Occipital lobe (tissue), 2 donors: ENCODE data around the gene SH2D4B. TPM values are rescaled to one million over a fixed set of nuclear protein-coding genes. Genes with fewer than 3 reads are reported as not detected.
"Not testable (repeated sequence)": the region's sequence is repeated elsewhere in the genome, so short reads cannot be mapped to it uniquely, and the experiment has no call there.

Source experiments
- DNase-seq: peaks from one replicate; lab custom pipeline; 2025; lab: John Stamatoyannopoulos, UW
- total RNA-seq: library from RNA; depleted of rRNA; stranded (reverse); fragments of >200 nt; gene quantifications from one replicate; pipeline ENCODE4 v1.2.3, GENCODE V29; 2014

The SH2D4B gene
- total RNA-seq, 1 donor from 2014 or later: 1.4 TPM

DNA sequence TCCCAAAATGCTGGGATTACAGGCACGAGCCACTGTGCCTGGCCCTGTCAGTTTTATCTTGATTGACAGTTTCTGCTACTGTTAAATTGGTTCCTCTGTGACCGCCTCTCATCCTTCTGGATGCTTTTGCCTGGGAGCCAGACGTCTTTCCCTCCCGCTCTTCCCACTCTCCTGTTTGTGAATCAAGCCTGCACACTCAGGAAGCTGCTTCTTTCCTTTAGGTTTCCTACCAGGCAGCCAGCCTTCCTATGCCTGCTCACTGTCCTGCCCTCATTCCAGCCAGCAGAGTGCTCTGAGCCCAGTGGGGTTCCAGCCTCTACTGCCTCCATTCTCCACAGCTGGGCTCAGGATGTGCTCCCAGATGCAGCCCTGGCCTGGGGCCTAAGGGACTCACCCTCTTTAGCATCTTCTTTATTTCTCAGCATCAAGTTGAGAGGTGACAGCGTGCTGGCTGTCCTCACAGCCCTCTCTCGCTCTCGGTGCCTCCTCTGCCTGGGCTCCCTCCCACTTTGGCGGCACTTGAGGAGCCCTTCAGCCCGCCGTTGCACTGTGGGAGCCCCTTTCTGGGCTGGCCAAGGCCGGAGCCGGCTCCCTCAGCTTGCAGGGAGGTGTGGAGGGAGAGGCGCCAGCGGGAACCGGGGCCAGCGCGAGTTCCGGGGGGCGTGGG, 5.1 kb downstream of the SH2D4B start:
- DNase-seq: no peak

DNA sequence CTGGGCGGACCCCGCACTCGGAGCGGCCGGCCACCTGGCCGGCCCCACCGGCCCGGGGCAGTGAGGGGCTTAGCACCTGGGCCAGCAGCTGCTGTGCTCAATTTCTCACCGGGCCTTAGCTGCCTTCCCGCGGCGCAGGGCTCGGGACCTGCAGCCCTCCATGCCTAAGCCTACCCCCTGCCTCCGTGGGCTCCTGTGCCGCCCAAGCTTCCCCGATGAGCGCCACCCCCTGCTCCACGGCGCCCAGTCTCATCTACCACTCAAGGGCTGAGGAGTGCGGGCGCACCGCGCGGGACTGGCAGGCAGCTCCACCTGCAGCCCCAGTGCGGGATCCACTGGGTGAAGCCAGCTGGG, 5.6 kb downstream of the SH2D4B start:
- not testable (repeated sequence) for DNase-seq

DNA sequence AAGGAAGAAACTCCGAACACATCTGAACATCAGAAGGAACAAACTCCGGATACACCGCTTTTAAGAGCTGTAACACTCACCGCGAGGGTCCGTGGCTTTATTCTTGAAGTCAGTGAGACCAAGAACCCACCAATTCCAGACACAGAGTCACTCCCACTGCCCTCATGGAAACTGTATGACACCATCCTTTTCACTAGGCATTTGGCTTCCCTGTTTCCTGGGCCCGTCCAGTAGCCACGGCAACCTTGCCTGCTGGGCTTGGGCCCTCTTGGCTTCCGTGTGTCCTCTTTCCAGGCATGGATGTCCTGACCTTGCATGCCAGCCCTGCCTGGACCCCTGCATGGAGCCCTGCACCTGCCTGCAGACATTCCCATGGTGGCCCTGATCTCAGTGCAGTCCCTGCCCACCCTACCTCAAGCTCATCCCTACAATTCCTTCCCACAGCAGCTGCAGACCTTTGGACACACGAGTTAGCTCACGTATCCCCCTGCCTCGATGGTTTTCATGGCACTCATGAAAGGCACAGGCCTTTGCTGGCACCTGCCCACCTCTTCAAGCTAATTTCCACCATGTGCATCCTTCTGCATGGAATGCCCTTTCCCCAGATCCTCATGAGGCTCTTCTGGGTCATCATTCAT, 6.7 kb downstream of the SH2D4B start:
- DNase-seq: no peak

DNA sequence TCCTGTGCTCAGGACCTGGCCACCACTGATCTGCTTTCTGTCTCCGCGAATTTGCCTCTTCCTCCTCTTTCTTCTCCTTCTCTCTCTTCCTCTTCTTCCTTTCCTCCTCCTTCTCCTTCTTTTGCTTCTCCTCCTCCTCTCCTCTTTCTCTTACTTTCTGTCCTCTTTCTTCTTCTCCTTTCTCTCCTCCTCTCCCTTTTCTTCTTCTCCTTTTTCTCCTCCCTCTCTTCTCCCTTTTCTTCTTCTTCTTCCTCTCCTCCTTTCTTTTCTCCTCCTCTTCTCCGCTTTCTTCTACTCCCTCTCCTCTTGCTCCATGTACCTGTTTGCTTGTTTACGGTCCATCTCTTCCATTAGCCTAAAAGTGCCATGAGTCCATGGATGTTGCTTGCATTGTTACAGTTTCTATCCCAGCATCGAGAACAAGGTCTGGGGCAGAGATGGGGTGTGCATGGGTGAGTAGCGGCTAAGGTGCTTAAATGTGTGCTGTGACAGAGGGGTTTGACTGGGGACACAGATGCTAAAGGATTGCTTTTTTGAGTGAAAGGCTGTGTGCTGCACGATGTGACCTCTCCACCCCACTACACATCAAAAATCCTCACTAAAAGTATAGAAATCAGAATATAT, 7.7 kb downstream of the SH2D4B start:
- no peak for DNase-seq

DNA sequence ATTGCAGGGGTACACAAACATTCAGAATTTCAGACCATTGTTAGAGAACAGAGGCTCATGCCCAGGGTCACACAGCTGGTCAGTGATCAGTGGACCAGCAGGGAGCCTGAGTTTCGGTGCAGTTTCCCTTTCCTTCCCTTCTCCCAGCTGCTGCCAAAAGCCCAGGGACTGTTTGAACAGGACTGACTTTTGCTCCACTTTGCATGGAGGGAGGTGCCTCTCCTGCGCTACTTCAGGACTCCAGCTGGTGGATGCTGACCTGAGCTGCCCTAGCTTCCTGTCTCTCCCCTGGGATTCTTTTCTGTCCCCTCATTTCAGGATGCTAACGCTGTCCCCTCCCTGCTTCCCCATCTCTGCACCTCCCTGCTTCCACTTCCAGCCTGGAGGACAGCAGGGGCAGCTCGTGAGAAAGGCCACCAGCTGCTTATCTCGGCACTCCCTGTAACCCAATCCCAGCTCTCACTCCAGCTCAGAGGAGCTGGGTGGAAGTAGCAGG, 14.5 kb downstream of the SH2D4B start:
- no peak for DNase-seq

DNA sequence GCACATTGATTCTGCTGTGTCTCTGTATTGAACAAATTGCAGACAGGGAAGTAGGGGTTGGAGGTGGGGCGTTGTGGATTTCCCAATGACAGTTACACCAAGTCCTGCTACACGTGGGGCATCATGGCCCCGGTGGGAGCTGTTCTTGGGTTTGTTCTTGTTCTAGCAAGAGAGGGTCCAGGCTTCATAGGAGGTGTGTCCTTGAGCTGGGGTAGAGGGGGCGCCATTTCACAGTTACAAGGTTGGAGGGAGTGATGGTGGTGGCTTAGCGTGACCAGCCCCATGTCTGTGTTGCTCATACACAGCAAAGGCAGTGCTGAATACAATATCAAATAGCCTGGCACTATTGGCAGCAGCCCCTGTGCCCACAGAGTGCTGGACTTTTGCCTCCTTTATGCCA, 15.7 kb downstream of the SH2D4B start:
- DNase-seq: no peak

DNA sequence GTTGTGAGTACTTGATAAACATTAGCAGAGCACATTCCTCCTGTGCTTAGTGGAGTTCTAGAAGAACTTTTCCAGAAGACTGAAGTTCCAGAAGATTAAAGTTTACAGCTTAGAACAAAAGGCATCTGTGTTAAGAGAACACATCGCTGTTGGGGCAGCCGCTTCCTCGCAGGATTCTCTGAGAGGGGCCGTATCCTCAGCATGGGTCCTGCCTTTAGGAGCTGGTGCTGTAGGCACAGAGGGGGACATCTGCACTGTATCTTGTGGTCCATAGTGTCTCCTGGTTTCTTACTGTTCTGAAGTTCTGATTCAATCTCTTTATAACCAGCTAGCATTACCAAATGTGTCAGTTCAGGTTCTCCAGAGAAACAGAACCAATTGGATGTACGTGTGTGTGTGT, 16.3 kb downstream of the SH2D4B start:
- no peak for DNase-seq

DNA sequence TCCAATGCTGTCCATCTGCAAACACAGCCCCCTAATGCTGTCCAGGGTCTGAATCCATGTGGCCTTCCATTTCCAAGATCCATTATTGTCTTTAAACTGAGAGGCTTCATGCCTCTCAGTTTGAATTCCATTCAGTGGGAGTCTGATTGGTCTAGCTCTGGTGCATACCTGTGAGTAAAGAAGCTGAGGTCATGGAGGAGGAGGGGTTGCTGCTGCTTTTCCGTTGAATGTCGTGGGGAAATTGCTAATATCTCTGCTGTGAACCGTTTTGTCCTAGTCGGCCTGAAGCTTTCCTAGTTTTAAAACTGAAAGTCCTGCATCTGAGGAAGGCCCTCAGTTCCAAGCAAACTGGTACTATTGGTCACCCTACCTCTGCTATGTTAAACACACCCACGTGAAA, 17.7 kb downstream of the SH2D4B start:
- DNase-seq: no peak

DNA sequence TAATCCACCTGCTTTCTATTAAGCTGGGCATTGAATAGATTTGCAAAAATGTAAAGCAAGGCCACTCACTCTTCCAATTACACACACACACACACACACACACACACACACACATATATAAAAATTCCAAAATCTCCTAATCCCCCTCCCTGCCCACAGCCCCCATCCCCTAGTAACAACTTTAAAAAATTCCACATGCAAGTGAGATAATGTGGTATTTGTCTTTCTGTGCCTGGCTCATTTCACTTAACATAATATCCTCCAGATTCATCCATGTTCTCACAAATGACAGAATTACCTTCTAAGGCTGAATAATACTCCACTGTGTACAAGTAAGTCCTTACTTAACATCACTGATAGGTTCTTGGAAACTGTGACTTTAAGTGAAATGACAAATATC, 24.2 kb downstream of the SH2D4B start:
- DNase-seq: no peak

DNA sequence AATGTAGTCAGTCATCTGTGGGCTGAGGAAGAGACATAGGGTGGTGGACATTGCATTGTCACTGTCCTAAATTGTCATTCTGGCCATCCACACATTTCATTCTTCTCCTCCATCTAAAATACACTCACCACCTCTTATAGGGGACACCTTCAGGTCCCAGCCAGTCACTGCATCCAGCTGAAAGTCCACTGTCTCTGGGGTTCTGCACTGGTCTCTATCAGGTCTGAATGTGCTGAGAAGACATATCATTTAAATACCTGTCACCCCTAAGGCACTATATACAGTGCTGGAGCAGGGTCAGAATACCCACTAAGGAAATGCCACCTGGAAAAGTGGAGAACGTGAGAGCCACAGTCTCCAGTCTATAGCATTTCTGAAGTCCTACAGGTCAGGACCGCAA, 29.6 kb downstream of the SH2D4B start:
- DNase-seq: no peak

DNA sequence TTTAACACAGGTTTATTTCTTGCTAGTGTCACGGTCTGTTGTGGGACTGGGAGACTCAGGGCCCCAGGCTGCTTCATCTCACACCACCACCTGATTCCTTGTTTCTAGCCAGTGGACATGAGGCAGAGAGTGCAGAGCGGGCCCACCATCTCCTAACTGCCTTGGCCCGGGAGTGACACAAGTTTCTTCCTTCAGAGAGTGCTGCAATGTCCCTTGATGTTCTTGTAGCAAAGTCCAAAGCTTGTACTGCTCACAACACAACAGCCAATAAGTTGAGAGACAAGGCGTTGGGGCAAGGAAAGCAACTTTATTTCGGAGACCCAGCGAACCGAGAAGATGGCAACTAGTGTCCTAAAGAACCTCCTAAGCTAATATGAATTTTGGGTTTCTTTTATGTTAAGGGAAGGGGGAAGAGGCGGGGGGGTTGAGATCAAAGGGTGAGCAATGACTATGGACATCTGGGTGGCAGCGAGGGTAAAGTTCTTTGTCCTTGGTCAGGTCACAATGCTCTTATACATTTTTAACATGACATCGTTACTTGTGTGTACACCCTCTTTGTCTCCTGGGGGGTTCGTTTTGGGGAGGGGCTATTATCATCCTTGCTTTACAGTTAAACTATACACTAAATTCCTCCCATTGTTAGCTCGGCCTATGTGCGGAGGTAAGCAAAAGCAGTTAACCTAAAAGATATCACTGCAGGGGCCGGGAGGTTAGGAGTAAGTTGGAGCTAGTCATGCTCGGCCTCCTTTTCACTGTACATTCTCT, 31.6 kb downstream of the SH2D4B start:
- no peak for DNase-seq

DNA sequence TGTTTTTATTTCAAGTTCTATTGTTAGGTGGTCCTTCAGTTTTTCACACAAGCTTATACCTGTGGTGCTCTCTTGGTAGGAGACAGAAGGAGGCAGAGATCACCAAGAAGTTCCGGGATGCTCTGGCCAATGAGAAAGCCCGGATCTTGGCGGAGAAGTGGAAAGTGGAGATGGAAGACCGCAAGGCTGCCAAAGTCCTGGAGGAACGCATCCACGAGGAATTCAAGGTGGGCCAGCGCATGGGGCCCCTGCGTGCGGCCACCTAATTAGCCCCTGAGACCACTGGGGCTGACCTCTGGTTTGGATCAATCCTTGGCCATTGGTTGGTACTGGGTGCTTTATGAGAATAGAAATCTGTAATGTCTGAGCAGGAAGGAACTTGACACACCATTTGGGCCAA, 33.6 kb downstream of the SH2D4B start:
- DNase-seq: no peak

DNA sequence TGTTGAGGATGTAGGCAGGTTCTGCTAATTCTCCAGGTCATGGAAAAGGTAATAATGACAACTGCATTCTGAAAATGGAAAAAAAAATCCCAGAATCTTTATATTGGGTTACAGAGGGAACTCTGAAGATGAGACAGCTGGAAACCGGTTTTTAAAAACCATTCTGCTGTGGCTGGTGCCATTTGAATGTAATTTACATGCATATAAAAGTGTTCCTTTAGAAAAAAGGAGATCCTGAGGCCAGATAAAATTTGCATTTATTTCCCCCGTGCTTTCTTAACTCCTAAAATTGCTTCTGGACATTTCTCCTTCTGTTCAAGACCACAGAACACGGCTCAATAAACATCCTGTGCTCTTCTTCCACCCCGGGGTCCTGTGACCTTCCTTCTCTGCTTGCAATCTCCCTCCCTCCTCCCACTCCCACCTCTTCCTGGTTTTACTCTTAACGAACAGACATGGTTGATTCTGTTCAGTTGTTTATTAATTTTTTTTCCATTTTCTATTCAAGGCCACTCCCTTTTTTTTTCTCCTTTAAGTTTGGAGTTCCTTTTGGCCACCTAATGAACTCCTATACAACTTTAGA, 41.6 kb downstream of the SH2D4B start:
- DNase-seq: no peak

DNA sequence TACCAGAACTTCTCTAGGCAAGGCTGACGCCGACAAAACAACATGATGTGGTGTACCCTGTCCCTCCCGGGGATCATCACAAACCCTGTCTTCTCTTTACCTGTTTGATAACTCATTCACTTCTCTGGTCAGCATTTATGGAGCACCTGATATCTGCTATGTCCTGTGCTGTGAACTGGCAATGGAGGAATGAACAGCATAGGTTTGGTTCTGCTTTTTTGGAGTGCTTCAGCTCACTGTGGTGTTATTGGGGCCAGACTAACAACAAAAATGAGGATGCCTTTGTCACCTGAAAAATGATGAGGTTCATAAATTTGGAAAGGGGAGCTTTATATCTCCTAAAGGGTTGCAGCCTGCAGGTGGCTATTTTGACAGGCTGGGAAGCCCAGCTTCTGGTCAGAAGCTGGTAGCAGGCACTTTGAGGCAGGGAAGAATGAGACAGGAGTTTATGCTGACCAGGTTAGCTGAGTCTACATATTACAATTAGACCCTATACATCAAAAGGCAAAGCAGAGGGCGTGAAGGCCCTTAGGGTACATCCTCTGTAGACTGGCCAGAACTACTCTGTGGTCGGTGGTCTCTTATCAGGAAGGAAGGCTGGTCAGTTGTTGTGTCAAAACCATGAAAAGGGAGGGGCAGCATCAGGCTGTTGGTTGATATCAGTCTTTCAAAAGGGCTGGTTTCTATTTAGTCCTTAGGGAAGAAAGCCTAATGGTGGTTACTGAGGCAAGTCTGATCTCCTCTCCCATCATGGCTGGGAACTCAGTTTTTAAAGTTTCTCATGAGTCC, 42.3 kb downstream of the SH2D4B start:
- DNase-seq: no peak

DNA sequence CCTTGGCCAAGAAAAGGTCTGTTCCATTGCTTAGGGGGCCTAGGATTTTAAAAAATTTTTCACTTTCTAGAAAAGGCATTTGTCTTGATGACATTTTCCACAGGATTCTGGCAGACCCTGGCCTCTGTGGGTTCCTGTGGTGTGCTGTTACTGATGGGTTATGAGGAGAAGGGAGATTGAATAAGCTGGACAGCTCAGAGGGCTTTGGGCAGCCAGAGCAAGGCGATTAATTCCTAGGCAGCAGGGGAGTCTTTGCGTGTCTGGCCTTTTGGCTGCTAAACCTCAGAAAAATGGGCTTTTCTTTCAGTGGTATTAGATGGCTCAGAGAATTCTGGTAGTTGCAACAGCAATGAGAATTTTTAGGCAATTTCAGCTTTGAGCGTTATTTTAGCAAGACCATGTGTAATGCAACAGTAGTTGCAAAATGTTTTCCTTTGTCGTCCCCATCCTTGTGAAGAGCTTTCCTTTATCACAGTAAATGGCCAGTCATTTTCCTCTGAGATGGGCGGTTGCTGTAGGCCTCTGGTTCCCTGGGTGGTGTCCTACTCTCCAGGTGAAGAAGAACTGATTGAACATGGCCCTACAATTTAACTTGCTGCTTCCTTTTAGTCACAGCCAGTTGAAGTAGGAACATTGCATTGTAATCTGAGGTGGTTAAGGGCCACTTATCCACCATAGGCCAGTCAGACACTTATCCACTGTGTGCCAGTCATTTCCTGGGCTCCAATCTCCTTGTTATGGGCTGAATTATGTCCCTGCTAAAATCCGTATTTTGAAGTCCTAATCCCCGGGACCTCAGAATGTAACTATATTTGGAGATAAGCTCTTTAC, 43.2 kb downstream of the SH2D4B start:
- no peak for DNase-seq

DNA sequence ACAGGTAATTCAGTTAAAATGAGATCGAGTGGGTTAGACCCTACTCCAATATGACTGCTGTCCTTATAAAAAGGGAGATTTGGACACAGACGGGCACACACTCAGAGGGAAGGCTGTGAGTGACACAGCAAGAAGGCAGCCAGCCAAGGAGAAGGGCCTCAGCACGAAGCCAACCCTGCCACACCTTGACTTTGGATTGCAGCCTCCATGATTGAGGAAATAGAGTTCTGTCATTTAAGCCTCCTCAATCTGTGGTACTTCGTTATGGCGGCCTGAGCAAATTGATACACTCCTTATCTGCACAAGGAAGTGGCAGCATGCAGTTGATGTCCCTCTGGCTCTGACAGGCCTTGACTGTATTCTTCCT, 43.8 kb downstream of the SH2D4B start:
- no peak for DNase-seq

DNA sequence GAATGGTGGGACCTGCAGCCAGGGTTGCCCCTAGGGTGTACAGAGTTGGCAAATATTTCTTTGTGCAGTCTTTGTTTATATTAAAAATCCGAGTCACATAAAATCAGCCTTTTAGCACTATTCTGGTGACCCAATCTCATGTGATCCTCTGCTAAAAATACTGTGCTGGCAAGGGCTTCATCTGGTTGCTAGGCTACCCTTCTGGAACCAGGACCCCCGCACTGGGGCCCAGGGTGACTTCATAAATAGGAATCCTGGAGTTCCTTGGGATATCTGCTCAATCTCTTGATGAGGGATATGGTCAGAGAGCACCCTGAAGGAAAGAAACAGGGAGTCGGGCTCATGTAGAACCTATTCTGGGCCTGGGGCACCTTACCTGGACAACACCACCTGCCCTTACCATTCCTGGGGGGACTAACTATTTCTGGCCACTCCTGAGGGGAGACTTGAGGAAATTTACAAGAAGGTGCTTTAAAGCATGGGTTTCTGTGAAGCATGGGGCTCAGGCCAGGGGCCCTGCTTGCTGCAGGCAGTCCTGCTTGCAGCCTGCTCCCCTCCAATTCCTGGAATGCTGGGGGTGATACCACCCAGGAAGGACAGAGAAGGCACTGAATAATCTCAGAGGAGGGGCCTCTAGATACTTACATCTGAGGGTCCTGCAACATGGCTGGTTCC, 44.7 kb downstream of the SH2D4B start:
- DNase-seq: no peak

DNA sequence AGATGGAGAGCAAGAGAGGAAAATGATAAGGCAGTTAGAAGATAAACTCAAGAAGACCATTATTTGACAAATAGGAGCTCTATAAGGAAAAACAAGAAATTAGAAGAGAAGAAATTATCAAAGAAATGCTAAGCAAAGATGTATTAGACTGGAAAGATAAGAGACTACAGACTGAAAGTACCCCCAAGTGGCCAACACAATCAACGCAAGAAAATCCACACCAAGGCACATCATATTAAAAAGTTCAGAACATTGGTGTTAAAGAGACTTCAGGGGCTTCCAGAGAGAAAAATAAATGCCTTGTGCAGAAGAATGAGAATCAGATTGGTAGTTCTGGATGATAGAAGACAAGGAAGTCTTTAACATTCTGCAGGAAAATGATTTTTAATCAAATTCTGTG, 46.0 kb downstream of the SH2D4B start:
- no peak for DNase-seq

DNA sequence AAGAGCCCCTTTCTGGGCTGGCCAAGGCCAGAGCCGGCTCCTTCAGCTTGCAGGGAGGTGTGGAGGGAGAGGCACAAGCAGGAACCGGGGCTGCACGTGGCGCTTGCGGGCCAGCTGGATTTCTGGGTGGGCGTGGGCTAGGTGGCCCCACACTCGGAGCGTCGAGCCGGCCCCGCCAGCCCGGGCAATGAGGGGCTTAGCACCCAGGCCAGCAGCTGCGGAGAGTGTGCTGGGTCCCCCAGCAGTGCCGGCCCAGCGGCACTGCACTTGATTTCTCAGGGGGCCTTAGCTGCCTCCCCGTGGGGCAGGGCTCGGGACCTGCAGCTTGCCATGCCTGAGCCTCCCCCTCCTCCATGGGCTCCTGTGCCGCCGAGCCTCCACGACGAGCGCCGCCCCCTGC, 48.1 kb downstream of the SH2D4B start:
- DNase-seq: no peak

DNA sequence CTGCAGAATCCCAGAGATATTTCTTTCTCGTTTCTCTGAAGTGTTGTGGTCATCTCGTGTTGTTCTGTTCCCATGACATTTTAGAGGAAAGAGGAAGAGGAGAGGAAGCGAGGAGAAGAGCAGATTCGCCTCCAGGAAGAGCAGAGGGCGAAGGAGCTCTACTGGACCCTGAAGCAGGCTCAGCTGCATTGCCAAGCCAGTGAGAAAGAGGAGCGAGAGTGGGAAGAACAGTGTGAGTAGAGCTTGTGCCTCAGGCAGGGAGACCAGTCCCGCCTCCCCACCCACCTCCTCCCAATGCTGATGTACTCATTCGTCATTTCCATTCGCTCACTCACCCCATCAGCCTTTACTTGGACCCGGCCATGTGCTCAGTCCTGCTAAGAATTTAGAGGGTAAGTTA, 50.8 kb downstream of the SH2D4B start:
- DNase-seq: no peak
